Measurements from ENCODE around the gene DHTKD1.
"Not testable (repeated sequence)": the region's sequence is repeated elsewhere in the genome, so short reads cannot be mapped to it uniquely, and the experiment has no call there.

DHTKD1 gene

GRCh38 chr10:12063483-12063818 is 5.3 kb upstream of the DHTKD1 start:
- no peak for DNase-seq

- DNase-seq: no peak
Observed at GRCh38 chr10:12067336-12067735, 1.4 kb upstream of the DHTKD1 start.

GRCh38 chr10:12071441-12071840 is 2.7 kb downstream of the DHTKD1 start:
- not testable (repeated sequence) for DNase-seq

- DNase-seq: no peak
Observed at GRCh38 chr10:12073526-12073925, 4.8 kb downstream of the DHTKD1 start.

- peak in 1 of 2 donors; percentile 26 for DNase-seq
Observed at GRCh38 chr10:12077580-12078180, 8.9 kb downstream of the DHTKD1 start.

GRCh38 chr10:12081470-12081869 is 12.7 kb downstream of the DHTKD1 start:
- no peak for DNase-seq

GRCh38 chr10:12081879-12082557 is 13.3 kb downstream of the DHTKD1 start:
- no peak for DNase-seq

- no peak for DNase-seq
Observed at GRCh38 chr10:12088919-12089318, 20.2 kb downstream of the DHTKD1 start.

GRCh38 chr10:12091421-12091820 is 22.7 kb downstream of the DHTKD1 start:
- DNase-seq: no peak

- DNase-seq: not testable (repeated sequence)
Observed at GRCh38 chr10:12097361-12097760, 28.6 kb downstream of the DHTKD1 start.

GRCh38 chr10:12097791-12098190 is 29.0 kb downstream of the DHTKD1 start:
- DNase-seq: no peak

GRCh38 chr10:12098966-12099365 is 30.2 kb downstream of the DHTKD1 start:
- DNase-seq: no peak

- no peak for DNase-seq
Observed at GRCh38 chr10:12103802-12104201, 35.0 kb downstream of the DHTKD1 start.

- DNase-seq: no peak
Observed at GRCh38 chr10:12107781-12108180, 39.0 kb downstream of the DHTKD1 start.

- no peak for DNase-seq
Observed at GRCh38 chr10:12109286-12109685, 40.5 kb downstream of the DHTKD1 start.

- DNase-seq: no peak
Observed at GRCh38 chr10:12111528-12111927, 42.8 kb downstream of the DHTKD1 start.

GRCh38 chr10:12113627-12114026 is 44.9 kb downstream of the DHTKD1 start:
- DNase-seq: no peak

GRCh38 chr10:12121673-12122072 is 52.9 kb downstream of the DHTKD1 start:
- DNase-seq: no peak

- DNase-seq: peak; percentile 97
Observed at GRCh38 chr10:12129222-12130111, 60.7 kb downstream of the DHTKD1 start, which contains the start of gene SEC61A2. Gene SEC61A2, plus strand, starts transcription at chr10:12129677. Its CDS starts 111 bp downstream, at chr10:12129788.

- DNase-seq: peak; percentile 42 to 63
Observed at GRCh38 chr10:12130237-12130872, 61.6 kb downstream of the DHTKD1 start.

GRCh38 chr10:12135631-12136030 is 66.9 kb downstream of the DHTKD1 start:
- DNase-seq: no peak

- DNase-seq: no peak
Observed at GRCh38 chr10:12140038-12140437, 71.3 kb downstream of the DHTKD1 start.

- no peak for DNase-seq
Observed at GRCh38 chr10:12144538-12144937, 75.8 kb downstream of the DHTKD1 start.

Data from CD4-positive, alpha-beta T cell treated with Interleukin-1 beta for 1 hour (primary cell).